ENCODE data around the gene TDP2. TPM values are rescaled to one million over a fixed set of nuclear protein-coding genes. Genes with fewer than 3 reads are reported as not detected.

The TDP2 gene
- total RNA-seq (ENCODE audit: unreplicated experiment): 33.9 TPM
- long read RNA-seq, transcript TDP2-202 (7 exons, 2,071 nt): major isoform, 11 of 15 reads
- long read RNA-seq, partial matches to known transcripts: 2 of 15 reads
- long read RNA-seq, other reads (novel, unspliced or antisense): 2 of 15 reads

- H3K9me3 Mint-ChIP-seq (ENCODE audit: unreplicated experiment): peaks cover 15% of the 10 kb centered on the region
- peak within 1 kb of the TSS; percentile 99 for H3K4me3 Mint-ChIP-seq (ENCODE audit: unreplicated experiment)
- H3K36me3 Mint-ChIP-seq (ENCODE audit: low read depth, unreplicated experiment): peaks cover 52% of the 10 kb centered on the region
- peaks cover 16% of the 10 kb centered on the region for H3K4me1 Mint-ChIP-seq (ENCODE audit: unreplicated experiment)
- peak within 1 kb of the TSS; percentile 97 for H3K27ac Mint-ChIP-seq (ENCODE audit: unreplicated experiment)
- H3K27me3 Mint-ChIP-seq (ENCODE audit: unreplicated experiment): peaks cover 8% of the 10 kb centered on the region
- TF ChIP-seq, protein P1, sequence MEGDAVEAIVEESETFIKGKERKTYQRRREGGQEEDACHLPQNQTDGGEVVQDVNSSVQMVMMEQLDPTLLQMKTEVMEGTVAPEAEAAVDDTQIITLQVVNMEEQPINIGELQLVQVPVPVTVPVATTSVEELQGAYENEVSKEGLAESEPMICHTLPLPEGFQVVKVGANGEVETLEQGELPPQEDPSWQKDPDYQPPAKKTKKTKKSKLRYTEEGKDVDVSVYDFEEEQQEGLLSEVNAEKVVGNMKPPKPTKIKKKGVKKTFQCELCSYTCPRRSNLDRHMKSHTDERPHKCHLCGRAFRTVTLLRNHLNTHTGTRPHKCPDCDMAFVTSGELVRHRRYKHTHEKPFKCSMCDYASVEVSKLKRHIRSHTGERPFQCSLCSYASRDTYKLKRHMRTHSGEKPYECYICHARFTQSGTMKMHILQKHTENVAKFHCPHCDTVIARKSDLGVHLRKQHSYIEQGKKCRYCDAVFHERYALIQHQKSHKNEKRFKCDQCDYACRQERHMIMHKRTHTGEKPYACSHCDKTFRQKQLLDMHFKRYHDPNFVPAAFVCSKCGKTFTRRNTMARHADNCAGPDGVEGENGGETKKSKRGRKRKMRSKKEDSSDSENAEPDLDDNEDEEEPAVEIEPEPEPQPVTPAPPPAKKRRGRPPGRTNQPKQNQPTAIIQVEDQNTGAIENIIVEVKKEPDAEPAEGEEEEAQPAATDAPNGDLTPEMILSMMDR (IDR thresholded peaks at IDR 0.05; ENCODE audit: unreplicated experiment): peak; percentile 36
- peak; percentile 95 for DNase-seq (ENCODE audit: low spot score)
Observed at GRCh38 chr6:24666641-24667377, at the start of gene TDP2, which contains the start of gene ACOT13. Gene TDP2 (minus strand): TSS chr6:24666899. CDS start chr6:24666862, 37 bp downstream. Gene ACOT13 (plus strand): TSS chr6:24667077. CDS start chr6:24667264, 187 bp downstream.

DNA sequence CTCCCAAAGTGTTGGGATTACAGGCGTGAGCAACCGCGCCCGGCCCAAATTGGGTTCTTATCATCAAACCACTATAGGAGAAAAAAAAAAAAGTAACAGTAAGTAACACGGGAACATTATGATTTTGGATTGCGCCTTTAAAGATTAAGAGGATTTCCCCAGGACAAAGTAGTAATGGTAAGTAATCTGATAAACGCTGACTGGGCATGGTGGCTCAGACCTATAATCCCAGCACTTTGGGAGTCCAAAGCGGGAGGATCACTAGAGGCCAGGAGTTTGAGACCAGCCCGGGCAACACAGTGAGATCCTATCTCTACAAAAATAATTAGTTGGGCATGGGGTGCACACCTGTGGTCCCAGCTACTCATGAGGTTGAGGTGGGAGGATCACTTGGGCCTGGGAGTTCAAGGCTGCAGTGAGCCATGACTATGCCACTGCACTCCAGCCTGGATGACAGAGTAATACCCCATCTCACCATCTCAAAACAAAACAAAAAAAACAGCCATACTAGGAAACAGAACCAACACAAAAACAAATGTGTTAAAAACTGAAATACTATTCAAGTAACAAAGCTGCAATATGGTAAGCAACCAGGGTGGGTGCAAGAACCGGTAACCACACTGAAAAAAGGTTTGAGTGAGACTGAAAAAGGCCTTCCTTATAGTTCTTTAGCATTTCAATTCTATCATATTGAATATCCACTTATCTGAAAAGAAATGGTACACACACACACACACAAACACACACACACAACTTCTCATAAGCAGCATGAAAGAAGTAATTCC is 44.0 kb upstream of the TDP2 start:
- Mint-ChIP-seq H3K27ac (ENCODE audit: unreplicated experiment) (no peak overlapping the region), H3K27me3 (ENCODE audit: unreplicated experiment) (no peaks in the 10 kb centered on the region), H3K9me3 (ENCODE audit: unreplicated experiment) (no peaks in the 10 kb centered on the region), H3K4me1 (ENCODE audit: unreplicated experiment) (no peaks in the 10 kb centered on the region), H3K36me3 (ENCODE audit: low read depth, unreplicated experiment) (peaks cover 44% of the 10 kb centered on the region), H3K4me3 (ENCODE audit: unreplicated experiment) (no peak overlapping the region)
- TF ChIP-seq, protein P1 (IDR thresholded peaks at IDR 0.05; ENCODE audit: unreplicated experiment): no peak
- no peak for DNase-seq (ENCODE audit: low spot score)

GRCh38 chr6:24709014-24709711 is 42.5 kb upstream of the TDP2 start:
- Mint-ChIP-seq H3K4me3 (ENCODE audit: unreplicated experiment) (no peak overlapping the region), H3K27ac (ENCODE audit: unreplicated experiment) (no peak overlapping the region), H3K4me1 (ENCODE audit: unreplicated experiment) (no peaks in the 10 kb centered on the region), H3K36me3 (ENCODE audit: low read depth, unreplicated experiment) (peaks cover 39% of the 10 kb centered on the region), H3K27me3 (ENCODE audit: unreplicated experiment) (no peaks in the 10 kb centered on the region), H3K9me3 (ENCODE audit: unreplicated experiment) (no peaks in the 10 kb centered on the region)
- TF ChIP-seq, protein P1 (IDR thresholded peaks at IDR 0.05; ENCODE audit: unreplicated experiment): no peak
- DNase-seq (ENCODE audit: low spot score): no peak

GRCh38 chr6:24708612-24709011 is 41.9 kb upstream of the TDP2 start:
- Mint-ChIP-seq H3K36me3 (ENCODE audit: low read depth, unreplicated experiment) (peaks cover 38% of the 10 kb centered on the region), H3K9me3 (ENCODE audit: unreplicated experiment) (no peaks in the 10 kb centered on the region), H3K27me3 (ENCODE audit: unreplicated experiment) (no peaks in the 10 kb centered on the region), H3K4me3 (ENCODE audit: unreplicated experiment) (no peak overlapping the region), H3K4me1 (ENCODE audit: unreplicated experiment) (no peaks in the 10 kb centered on the region), H3K27ac (ENCODE audit: unreplicated experiment) (no peak overlapping the region)
- DNase-seq (ENCODE audit: low spot score): no peak
- TF ChIP-seq, protein P1 (IDR thresholded peaks at IDR 0.05; ENCODE audit: unreplicated experiment): no peak
